K562 (cell line): Measurements from ENCODE around the gene GPRIN3. TPM values are rescaled to one million over a fixed set of nuclear protein-coding genes. Genes with fewer than 3 reads are reported as not detected.

Experiments used
- ATAC-seq: fragments of 200-7000 bp; cut with Tn5 transposase; 3 replicates; pipeline ENCODE4 v1.9.1; 2020; ENCODE audit warnings: moderate library complexity
- BruUV-seq: library from RNA; stranded (reverse); fragments of 400-500 nt; replicated peaks from 2 replicates; lab custom pipeline; 2021; lab: Mats Ljungman, UMichigan
- CTCF ChIA-PET: fragments of 300-600 bp; formaldehyde crosslinking; extraction: SDS; loops from one replicate; lab custom pipeline; 2021; ENCODE audit warnings: low intra/inter-chr PET ratio; lab: Yijun Ruan, JAX
- POLR2A ChIA-PET: fragments of 300-600, 350-650 bp; sonication (Branson Sonifier 250); formaldehyde crosslinking; extraction: SDS; loops from one replicate; lab custom pipeline; 2021; ENCODE audit warnings: antibody characterized with exemption, inconsistent platforms; lab: Yijun Ruan, JAX
- DNase-seq, 4 experiments: peaks; one replicate each; pipeline versions ENCODE4 v3.0.0 to v3.0.0-alpha.2; 2011 to 2018; ENCODE audit warnings: low spot score in 3 of 4, mixed read lengths in 3 of 4; ENCODE audit errors: extremely low read depth in 1 of 4
- FAIRE-seq: peaks from 2 replicates; lab custom pipeline; 2011; peaks lifted over from hg19 to GRCh38; lab: Jason Lieb, UNC
- H2AFZ ChIP-seq: 2 replicates; pipeline ENCODE4 v1.6.0; 2011; ENCODE audit warnings: low read depth, low read length, control low read depth, inconsistent platforms
- H3K27ac ChIP-seq: fragments of 200-600 bp; 3 replicates; pipeline ENCODE4 v1.8.0; 2011; ENCODE audit warnings: low read depth, mild to moderate bottlenecking, control low read depth, inconsistent platforms, low read length, moderate library complexity, mixed read lengths; ENCODE audit errors: extremely low read depth
- H3K27me3 ChIP-seq, 2 experiments: fragments of 300-600 bp in 1 of 2; 2 replicates in 1 of 2; 3 replicates in 1 of 2; pipeline versions ENCODE4 v1.6.0 to v1.8.0; 2011; ENCODE audit warnings: inconsistent platforms in 2 of 2, low read length in 2 of 2, mild to moderate bottlenecking in 1 of 2, mixed read lengths in 1 of 2, moderate library complexity in 1 of 2; ENCODE audit not compliant: control insufficient read depth in 2 of 2, insufficient read depth in 2 of 2
- H3K36me3 ChIP-seq: fragments of 300-600 bp; 3 replicates; pipeline ENCODE4 v1.8.0; 2011; ENCODE audit warnings: mild to moderate bottlenecking, low read length, inconsistent platforms; ENCODE audit not compliant: control insufficient read depth, insufficient read depth
- H3K4me1 ChIP-seq, 2 experiments: fragments of 200-600 bp in 1 of 2; replicated peaks in 1 of 2; 2 replicates in 1 of 2; 3 replicates in 1 of 2; pipeline versions ENCODE4 v1.5.1 to v1.8.0; 2011; ENCODE audit warnings: inconsistent platforms in 2 of 2, low read length in 2 of 2, mild to moderate bottlenecking in 1 of 2, mixed read lengths in 1 of 2, moderate library complexity in 1 of 2; ENCODE audit not compliant: control insufficient read depth in 2 of 2, insufficient read depth in 2 of 2
- H3K4me2 ChIP-seq: 2 replicates; pipeline ENCODE4 v1.6.1; 2011; ENCODE audit warnings: low read length, control low read depth, inconsistent platforms, mixed read lengths; ENCODE audit not compliant: insufficient read depth
- H3K4me3 ChIP-seq: fragments of 200-600 bp; sonication (generic), shearing (Covaris generic); 2 replicates; pipeline ENCODE4 v1.5.1; 2016; ENCODE audit warnings: control low read depth, inconsistent platforms
- H3K79me2 ChIP-seq: fragments of 200-600 bp; 3 replicates; pipeline ENCODE4 v1.8.0; 2011; ENCODE audit warnings: low read length, inconsistent platforms; ENCODE audit not compliant: control insufficient read depth, insufficient read depth
- H3K9ac ChIP-seq, 2 experiments: 2 replicates each; pipeline versions ENCODE4 v1.6.0 to v1.6.1; 2011; ENCODE audit warnings: low read depth in 2 of 2, low read length in 2 of 2, control low read depth in 1 of 2, inconsistent platforms in 1 of 2, mild to moderate bottlenecking in 1 of 2, mixed read lengths in 1 of 2; ENCODE audit not compliant: insufficient read depth in 1 of 2
- H3K9me1 ChIP-seq: one replicate; pipeline ENCODE4 v1.6.0; 2011; ENCODE audit warnings: inconsistent platforms, mild to moderate bottlenecking, low read length, moderate library complexity; ENCODE audit not compliant: control insufficient read depth, insufficient read depth
- H3K9me3 ChIP-seq: replicated peaks from 2 replicates; pipeline ENCODE4 v1.5.1; 2011; ENCODE audit warnings: low read depth, low read length, inconsistent platforms; ENCODE audit not compliant: control insufficient read depth, insufficient read depth
- H4K20me1 ChIP-seq: replicated peaks from 2 replicates; pipeline ENCODE4 v1.6.1; 2011; ENCODE audit warnings: low read length, inconsistent platforms, mixed read lengths; ENCODE audit not compliant: control insufficient read depth, insufficient read depth
- KDM5B ChIP-seq: fragments of 200-600 bp; sonication (generic); IDR thresholded peaks from 2 replicates; pipeline ENCODE4 v1.6.1; 2012; ENCODE audit warnings: low read depth, mild to moderate bottlenecking, moderate library complexity, low read length, control low read depth, inconsistent platforms; ENCODE audit not compliant: insufficient replicate concordance
- PYGO2 ChIP-seq: fragments of 450-650 bp; IDR thresholded peaks from 2 replicates; pipeline ENCODE4 v1.6.1; 2016; ENCODE audit warnings: mild to moderate bottlenecking, missing genetic modification characterization, moderate library complexity, missing compliant biosample characterization
- RBM25 ChIP-seq: fragments of 200-400 bp; formaldehyde crosslinking; IDR thresholded peaks from 2 replicates; pipeline ENCODE4 v1.6.1; 2018; ENCODE audit warnings: low read length, low read depth, moderate library complexity; ENCODE audit not compliant: severe bottlenecking
- RFX7 ChIP-seq: fragments of 250-450 bp; sonication (Bioruptor Pico); IDR thresholded peaks from 2 replicates; pipeline ENCODE4 v1.5.1; 2021; ENCODE audit warnings: mild to moderate bottlenecking
- SMARCB1 ChIP-seq: IDR thresholded peaks from 2 replicates; pipeline ENCODE4 v1.6.1; 2011; ENCODE audit warnings: improper control_type of control experiment, low read depth; ENCODE audit not compliant: insufficient read length
- WGBS: fragments of 100-300 bp; shearing (Covaris generic); methylation state at CpG from one replicate; pipeline ENCODE4 v1.1.6; 2016; ENCODE audit warnings: low coverage, mixed read lengths; ENCODE audit not compliant: insufficient coverage; ENCODE audit errors: missing lambda C conversion rate; 5-methylcytosine and 5-hydroxymethylcytosine counted together
- in situ Hi-C: fragments of 300-500 bp; cut with MboI; formaldehyde crosslinking; loops from 4 replicates; pipeline ENCODE4 v1.15.0; 2018; ENCODE audit warnings: inconsistent platforms, mixed read lengths
- intact Hi-C: fragments of 100-400 bp; cut with micrococcal nuclease; formaldehyde crosslinking; loops from 2 replicates; pipeline ENCODE4 v1.14.2; 2022
- polyA plus RNA-seq, 8 experiments: library from polyadenylated mRNA; depleted of rRNA in 4 of 8; stranded (reverse) in 5 of 8; unstranded in 3 of 8; fragments of >200 nt; fragmentation: Nextera tagmentation in 2 of 8; fragmentation: Illumina TruSeq in 1 of 8; extraction: Ambion mirVana in 2 of 8; extraction: Trizol in 1 of 8; gene quantifications; 2 replicates each; pipeline versions ENCODE4 v1.2.1 to v1.2.3, GENCODE V29; 2011 to 2014; ENCODE audit warnings: inconsistent platforms in 1 of 8, missing spikeins in 1 of 8
- total RNA-seq, 7 experiments: library from RNA; depleted of rRNA in 6 of 7; stranded (reverse); fragments of >200 nt in 6 of 7; fragmentation: Illumina TruSeq in 2 of 7; extraction: Trizol in 2 of 7; gene quantifications; 2 replicates each; pipeline versions ENCODE4 v1.2.1 to v1.2.3, GENCODE V29; 2011 to 2021; ENCODE audit warnings: low replicate concordance in 1 of 7
- TF ChIP-seq, protein P1 (sequence below): fragments of 250-450 bp; sonication (Bioruptor Pico); IDR thresholded peaks from 2 replicates; pipeline ENCODE4 v1.8.0; 2021; ENCODE audit warnings: moderate library complexity, mild to moderate bottlenecking, inconsistent platforms
- TF ChIP-seq, protein P2 (sequence below): sonication (generic); formaldehyde crosslinking; IDR thresholded peaks from 2 replicates; pipeline ENCODE4 v1.8.0; 2023; ENCODE audit warnings: mild to moderate bottlenecking, missing genetic modification reagents
- TF ChIP-seq, protein P3 (sequence below): fragments of 250-450 bp; sonication (Bioruptor Pico); IDR thresholded peaks from 2 replicates; pipeline ENCODE4 v1.5.0; 2021; ENCODE audit warnings: mild to moderate bottlenecking, moderate library complexity

The GPRIN3 gene
- total and polyA plus RNA-seq, 9 of the 15 experiments (the other 6 are each of a cell fraction or from before 2014, with no cell fraction given) = 0.02 TPM; not detected in 8

DNA sequence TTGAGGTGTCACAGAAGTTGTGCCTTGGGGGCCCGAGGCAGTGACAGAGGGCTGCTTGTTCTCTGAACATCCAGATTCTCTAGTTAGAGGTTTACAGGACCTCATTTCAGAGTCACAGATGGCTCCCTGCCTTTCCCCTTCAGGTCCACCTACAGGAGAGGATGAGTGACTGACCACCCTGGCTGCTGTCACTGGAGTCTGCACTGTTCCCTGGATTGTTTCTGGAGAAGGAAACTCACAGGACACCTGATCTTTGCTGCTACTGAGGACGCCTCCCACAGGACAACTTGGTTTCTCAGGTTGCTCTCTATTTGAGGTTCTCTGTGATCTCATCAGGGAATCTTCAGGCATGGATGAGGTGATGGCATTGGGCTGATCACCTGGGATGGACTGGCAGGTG is 58.3 kb downstream of the GPRIN3 start:
- H3K9ac ChIP-seq = no peak overlapping the region
- POLR2A ChIA-PET = no interaction called here
- 0% methylated on average over 2 of the region's 2 CpGs for WGBS
- DNase-seq = no peak
- no peaks in the 10 kb centered on the region for H3K4me1 ChIP-seq
- H2AFZ ChIP-seq = no peak overlapping the region
- peaks cover 0 to 12% of the 10 kb centered on the region in 2 experiments; a peak in 1 of 5 replicates for H3K27me3 ChIP-seq
- no peak for ATAC-seq
- H3K9me3 ChIP-seq = no peaks in the 10 kb centered on the region
- H3K4me3 ChIP-seq = no peak overlapping the region
- no peak overlapping the region for H3K4me2 ChIP-seq
- FAIRE-seq = no peak
- no peaks in the 10 kb centered on the region for H3K36me3 ChIP-seq
- no peak for TF ChIP-seq RBM25
- TF ChIP-seq SMARCB1 = no peak
- TF ChIP-seq, protein P1, sequence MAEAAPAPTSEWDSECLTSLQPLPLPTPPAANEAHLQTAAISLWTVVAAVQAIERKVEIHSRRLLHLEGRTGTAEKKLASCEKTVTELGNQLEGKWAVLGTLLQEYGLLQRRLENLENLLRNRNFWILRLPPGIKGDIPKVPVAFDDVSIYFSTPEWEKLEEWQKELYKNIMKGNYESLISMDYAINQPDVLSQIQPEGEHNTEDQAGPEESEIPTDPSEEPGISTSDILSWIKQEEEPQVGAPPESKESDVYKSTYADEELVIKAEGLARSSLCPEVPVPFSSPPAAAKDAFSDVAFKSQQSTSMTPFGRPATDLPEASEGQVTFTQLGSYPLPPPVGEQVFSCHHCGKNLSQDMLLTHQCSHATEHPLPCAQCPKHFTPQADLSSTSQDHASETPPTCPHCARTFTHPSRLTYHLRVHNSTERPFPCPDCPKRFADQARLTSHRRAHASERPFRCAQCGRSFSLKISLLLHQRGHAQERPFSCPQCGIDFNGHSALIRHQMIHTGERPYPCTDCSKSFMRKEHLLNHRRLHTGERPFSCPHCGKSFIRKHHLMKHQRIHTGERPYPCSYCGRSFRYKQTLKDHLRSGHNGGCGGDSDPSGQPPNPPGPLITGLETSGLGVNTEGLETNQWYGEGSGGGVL (CRISPR knock-in tag) = no peak
- no peak for TF ChIP-seq PYGO2
- TF ChIP-seq, protein P2, sequence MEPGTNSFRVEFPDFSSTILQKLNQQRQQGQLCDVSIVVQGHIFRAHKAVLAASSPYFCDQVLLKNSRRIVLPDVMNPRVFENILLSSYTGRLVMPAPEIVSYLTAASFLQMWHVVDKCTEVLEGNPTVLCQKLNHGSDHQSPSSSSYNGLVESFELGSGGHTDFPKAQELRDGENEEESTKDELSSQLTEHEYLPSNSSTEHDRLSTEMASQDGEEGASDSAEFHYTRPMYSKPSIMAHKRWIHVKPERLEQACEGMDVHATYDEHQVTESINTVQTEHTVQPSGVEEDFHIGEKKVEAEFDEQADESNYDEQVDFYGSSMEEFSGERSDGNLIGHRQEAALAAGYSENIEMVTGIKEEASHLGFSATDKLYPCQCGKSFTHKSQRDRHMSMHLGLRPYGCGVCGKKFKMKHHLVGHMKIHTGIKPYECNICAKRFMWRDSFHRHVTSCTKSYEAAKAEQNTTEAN = no peak
- no peak for TF ChIP-seq KDM5B
- TF ChIP-seq, protein P3, sequence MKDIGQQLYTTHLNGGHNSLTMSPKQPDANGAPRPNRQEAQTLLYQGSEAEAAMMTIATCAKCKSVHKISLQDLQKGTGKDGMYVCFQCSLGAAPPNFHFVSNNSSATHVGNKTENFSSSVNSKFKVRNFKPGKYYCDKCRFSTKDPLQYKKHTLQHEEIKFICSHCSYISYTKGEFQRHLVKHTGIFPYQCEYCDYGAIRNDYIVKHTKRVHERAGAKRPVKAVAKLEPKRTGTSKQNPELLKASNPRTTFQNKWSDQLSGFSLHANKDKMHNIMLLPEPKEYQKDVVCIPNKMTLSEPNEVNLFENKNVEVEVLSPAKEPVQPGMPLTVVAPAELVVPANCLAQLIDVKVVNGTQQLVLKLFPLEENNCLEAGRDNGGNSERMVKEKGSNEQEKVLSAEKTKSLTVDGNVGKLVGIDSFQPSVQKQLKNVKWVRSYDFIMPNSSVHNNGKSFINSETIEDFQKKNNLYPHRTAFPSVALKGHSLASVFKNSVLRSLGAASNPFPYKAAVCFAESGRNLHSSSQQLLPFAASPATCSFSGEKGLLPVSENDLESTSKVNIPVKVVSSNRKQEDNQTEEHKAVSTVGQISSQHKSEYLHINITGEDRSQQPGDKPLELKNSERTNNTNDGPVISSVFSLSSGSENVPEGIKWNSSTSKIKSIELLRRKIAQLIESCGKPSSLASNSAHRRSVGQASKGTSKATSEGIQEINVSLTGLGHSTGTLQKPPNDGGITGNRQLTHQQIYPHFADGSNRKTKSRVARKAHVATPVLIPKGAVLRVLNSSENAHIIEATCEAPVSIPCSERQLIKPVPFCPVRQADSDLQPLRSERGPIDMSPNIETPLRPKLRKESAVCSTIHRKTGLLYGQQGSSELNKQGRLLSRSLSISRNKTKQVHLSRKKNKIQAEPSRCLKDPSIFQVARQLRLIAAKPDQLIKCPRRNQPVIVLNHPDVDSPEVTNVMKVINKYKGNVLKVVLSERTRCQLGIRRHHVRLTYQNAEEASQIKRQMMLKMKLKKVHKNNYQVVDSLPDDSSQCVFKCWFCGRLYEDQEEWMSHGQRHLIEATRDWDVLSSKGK (CRISPR knock-in tag) = no peak
- no peak for TF ChIP-seq RFX7 (CRISPR knock-in tag)
- no peak overlapping the region for H3K27ac ChIP-seq
- intact Hi-C loops (no loop called here), in situ Hi-C loops (no loop called here)
- H4K20me1 ChIP-seq = no peaks in the 10 kb centered on the region
- no peaks in the 10 kb centered on the region for H3K9me1 ChIP-seq
- no TSS peak for BruUV-seq
- CTCF ChIA-PET = no interaction called here
- H3K79me2 ChIP-seq = no peaks in the 10 kb centered on the region
